B cell (primary cell): ENCODE measurements around the gene PCGF5.

Source experiments
- EZH2 ChIP-seq: IDR thresholded peaks from 2 replicates; pipeline ENCODE4 v1.6.1; 2012; ENCODE audit warnings: borderline replicate concordance, low read depth, mild to moderate bottlenecking, moderate library complexity, low read length; ENCODE audit not compliant: insufficient read depth, poor library complexity, severe bottlenecking
- TF ChIP-seq, protein P1 (sequence below): fragments of 200-600 bp; IDR thresholded peaks from one replicate; pipeline ENCODE4 v1.8.0; 2022; ENCODE audit warnings: antibody characterized with exemption, mild to moderate bottlenecking

DNA sequence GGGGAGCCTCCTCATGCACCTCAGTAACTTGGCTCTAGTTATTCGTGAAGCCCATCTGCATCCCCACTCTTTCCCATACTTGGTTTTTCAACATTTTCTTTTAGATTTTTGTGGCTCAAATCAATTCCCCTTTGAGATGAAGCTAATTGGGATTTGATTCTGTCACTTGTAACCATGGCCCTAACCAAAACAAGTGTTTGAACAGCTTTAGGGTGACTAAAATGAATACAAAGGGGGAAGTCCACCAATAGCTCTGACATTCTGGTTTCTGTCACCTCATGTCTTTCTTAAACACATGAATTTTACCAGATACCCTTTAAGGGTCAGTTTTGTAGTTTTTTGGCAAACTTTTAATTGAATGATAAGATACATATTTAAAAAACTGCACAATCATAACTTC, 87.0 kb downstream of the PCGF5 start:
- no peak for TF ChIP-seq EZH2
- TF ChIP-seq, protein P1, sequence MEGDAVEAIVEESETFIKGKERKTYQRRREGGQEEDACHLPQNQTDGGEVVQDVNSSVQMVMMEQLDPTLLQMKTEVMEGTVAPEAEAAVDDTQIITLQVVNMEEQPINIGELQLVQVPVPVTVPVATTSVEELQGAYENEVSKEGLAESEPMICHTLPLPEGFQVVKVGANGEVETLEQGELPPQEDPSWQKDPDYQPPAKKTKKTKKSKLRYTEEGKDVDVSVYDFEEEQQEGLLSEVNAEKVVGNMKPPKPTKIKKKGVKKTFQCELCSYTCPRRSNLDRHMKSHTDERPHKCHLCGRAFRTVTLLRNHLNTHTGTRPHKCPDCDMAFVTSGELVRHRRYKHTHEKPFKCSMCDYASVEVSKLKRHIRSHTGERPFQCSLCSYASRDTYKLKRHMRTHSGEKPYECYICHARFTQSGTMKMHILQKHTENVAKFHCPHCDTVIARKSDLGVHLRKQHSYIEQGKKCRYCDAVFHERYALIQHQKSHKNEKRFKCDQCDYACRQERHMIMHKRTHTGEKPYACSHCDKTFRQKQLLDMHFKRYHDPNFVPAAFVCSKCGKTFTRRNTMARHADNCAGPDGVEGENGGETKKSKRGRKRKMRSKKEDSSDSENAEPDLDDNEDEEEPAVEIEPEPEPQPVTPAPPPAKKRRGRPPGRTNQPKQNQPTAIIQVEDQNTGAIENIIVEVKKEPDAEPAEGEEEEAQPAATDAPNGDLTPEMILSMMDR, result no peak
